ENCODE results near the gene MTMR12.

MTMR12 gene

GRCh38 chr5:32274548-32275395 lies 38.0 kb downstream of the MTMR12 start:
- no peak for DNase-seq

GRCh38 chr5:32273821-32274220 lies 38.9 kb downstream of the MTMR12 start:
- peak; percentile 68 for DNase-seq

DNA sequence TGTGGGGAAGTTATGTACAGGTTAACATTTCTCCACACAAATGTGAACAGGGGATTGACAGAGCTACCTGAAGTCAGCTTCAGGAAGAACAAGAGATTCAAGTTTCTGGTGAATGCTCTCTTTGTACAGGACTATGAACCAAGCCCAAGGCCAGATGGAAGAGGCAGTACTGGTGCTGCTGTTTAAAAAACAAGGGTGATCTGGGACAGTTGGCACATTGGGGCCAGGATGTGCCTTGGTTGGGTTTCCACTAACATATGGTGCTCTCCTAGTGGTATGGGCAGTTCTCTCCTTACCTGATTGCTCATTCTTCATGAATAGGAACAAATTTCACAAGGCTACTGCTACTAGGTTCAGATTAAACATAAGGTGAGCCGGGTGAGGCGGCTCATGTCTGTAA lies 40.0 kb downstream of the MTMR12 start:
- no peak for DNase-seq

- DNase-seq = no peak
Measured at GRCh38 chr5:32270946-32271345, 41.8 kb downstream of the MTMR12 start.

DNA sequence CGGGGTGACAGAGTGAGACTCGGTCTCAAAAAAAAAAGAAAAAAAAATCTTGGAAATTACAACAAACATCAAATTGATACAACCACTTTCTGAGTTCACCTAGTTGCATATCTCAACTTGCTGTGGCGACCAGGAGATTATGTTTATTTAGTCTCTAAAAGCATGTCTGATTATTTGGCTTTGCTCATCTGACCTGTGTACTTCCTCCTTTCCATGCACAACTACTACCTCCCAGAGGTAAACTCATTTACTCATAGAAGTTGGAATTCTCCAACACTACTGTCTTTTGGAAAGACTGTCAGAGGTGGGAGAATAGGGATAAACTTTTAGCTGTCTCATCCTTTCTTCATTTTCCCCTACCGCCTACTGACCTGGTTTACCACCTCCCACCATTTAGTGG lies 42.6 kb downstream of the MTMR12 start:
- no peak for DNase-seq

GRCh38 chr5:32265902-32266301 lies 46.8 kb downstream of the MTMR12 start:
- no peak for DNase-seq

DNA sequence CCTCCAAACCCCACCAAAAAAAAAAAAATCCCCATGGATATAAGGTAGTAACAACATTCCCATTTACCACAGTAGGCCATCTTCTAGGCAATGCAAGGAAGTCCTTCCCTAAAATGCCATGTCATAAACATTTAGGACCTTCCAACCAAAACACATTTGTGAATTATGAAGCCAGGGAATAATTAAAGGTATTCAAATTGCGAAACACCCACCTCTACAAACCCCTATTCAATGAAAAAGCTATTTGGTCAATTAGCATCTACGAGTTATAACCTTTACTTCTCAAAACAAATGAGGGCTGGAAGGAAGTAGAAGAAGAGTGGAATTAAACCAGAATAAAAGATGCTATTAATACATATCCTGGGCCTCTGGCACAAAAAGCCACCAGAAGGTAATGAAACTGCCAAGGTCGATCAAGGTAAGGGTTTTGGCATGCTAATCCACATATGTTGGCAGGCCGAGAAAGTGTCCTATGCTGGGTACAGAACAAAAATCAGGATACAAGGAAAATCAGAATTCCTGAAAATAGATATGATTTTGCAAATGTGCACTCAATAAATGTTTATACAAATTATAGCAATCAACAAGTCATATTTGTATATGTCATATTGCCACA lies 47.7 kb downstream of the MTMR12 start:
- no peak for DNase-seq

- no peak for DNase-seq
Measured at GRCh38 chr5:32263684-32264083, 49.1 kb downstream of the MTMR12 start.

DNA sequence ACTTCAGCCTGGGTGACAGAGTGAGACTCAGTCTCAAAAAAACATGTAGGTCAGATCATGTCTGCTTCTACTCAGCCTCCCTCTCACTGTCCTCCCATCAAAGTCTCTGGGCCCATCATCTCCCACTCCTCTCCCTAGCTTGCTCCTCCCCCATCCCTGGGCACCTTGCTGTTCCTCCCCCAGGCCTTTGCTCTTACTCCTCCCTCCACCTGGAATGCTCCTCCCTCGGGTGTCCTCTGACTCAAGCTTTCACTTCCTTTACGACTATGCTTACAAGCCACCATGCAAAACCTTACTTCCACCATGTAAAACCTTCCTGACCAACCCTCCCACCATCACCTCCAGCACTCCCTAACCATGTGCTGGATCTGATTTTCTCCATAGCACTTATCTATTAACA lies 51.5 kb downstream of the MTMR12 start:
- no peak for DNase-seq

DNA sequence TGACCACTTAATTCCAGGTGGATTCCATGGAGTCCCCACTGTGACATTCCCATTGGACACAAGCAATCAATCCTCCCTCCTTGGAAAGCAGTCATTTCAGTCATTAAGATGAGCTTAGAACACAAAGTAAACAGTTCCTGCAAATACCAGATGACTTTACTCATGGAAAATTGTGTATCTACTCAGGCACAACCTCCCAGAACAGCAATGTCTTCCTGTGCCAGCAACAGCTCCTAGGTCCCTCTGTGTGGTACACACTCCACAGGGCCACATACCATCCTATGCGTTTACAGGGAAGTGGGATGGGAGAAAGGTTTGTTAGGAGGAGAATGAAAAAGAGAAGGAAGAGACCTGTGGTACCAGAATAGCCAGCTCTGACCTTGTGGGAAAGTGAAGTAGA lies 53.7 kb downstream of the MTMR12 start:
- no peak for DNase-seq

GRCh38 chr5:32258424-32258823 lies 54.3 kb downstream of the MTMR12 start:
- no peak for DNase-seq

DNA sequence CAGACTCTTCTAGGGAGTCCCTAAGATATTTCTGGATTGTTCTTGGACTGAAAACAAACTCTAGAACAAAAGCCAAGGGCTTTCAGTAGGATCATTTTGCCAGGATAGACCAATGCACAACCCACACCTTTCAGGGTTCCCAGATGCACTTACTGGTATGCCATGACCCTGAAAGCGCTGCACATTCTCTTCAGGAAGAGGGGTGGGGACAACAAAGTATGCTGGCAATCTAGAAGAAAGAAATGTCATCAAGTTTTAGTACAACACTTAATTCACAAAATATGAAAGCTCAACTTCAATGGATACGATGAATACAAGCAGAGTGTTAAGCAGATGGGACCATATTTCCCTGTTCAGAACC lies 57.2 kb downstream of the MTMR12 start:
- DNase-seq = no peak

- DNase-seq = peak; percentile 46
Measured at GRCh38 chr5:32254881-32255539, 57.7 kb downstream of the MTMR12 start.

- no peak for DNase-seq
Measured at GRCh38 chr5:32251871-32252458, 60.8 kb downstream of the MTMR12 start.

GRCh38 chr5:32249668-32250067 lies 63.1 kb downstream of the MTMR12 start:
- no peak for DNase-seq

- DNase-seq = no peak
Measured at GRCh38 chr5:32245742-32246141, 67.0 kb downstream of the MTMR12 start.

DNA sequence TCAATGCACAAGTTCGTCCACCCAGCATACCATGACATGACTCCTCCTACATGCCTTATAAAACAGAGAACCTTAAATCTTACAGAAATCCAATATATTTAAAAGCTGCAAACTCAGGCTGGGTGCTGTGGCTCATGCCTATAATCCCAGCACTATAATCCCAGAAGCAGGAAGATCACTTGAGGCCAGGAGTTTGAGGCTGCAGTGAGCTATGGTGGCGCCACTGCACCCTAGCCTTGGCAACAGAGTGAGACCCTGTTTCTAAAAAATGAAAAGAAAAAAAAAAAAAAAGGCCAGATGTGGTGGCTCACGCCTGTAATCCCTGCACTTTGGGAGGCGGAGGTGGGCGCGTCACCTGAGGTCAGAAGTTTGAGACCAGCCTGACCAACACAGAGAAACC lies 68.7 kb downstream of the MTMR12 start:
- no peak for DNase-seq

- DNase-seq = no peak
Measured at GRCh38 chr5:32241034-32241783, 71.5 kb downstream of the MTMR12 start.

GRCh38 chr5:32239385-32239784 lies 73.4 kb downstream of the MTMR12 start:
- DNase-seq = no peak

DNA sequence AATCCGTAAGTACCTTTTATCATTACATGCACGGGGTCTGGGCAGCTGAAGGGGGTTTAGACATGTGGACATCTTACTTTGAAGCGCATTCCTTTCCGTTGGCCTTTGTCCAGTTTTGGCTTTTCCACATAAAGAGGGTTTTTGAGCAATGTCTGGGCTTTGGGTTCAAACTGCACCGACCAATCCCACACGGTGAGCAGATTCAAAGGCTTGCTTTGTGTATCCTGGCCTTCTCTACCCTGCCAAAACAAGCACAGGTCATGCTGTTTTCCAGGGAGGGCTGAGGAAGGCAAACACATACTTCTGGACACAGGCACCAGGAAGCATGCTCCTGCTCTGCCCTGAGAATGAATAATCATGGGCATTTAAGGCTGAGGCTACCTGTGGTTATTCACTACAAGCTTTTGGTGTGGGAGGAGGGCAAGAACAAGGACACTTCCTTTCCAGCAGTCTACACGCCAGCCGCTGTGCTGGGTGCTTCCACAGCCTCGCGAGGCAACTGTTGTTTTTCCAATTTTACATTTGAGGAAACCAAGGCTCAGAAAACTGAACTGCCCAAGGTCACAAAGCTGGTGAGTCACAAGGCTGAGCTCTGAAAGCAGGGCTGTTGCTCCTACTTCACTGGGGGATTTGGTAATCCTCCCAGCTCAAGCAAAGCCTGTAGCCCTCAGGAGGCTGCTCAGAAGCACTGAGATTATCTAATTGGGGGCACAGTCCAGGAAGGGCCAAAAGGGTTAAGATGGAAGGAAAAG lies 78.9 kb downstream of the MTMR12 start:
- DNase-seq = no peak

DNA sequence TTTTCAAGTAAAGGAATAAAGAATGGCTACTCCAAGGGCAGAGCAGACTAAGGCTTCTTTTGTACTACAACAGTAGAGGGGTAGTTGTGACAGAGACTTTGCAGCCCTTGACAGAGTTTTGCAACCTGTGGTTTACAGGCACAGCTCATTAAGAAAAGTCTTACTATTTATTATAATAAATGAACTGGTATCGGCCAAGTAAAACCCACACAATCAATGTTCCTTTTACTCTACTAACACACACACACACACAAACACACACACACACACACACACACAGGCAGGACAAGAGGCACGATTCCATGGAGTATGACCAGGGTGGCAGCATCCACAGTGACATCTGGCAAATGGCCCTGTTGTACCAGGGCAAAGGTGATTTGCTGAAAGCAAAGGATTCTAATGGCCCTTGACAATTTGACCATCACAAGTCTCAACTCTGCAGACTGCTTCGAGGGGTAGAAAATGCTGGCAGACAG lies 79.5 kb downstream of the MTMR12 start:
- no peak for DNase-seq

Data from fibroblast of skin of scalp (primary cell).